Activated CD8-positive, alpha-beta memory T cell treated with anti-CD3 and anti-CD28 coated beads for 48 hours (primary cell): ENCODE data around the gene PAFAH1B2.
"Not testable (repeated sequence)": the region's sequence is repeated elsewhere in the genome, so short reads cannot be mapped to it uniquely, and the experiment has no call there.

Source experiments
- DNase-seq, 3 experiments: peaks; one replicate each; pipeline ENCODE4 v3.0.0-alpha.2; 2020; ENCODE audit warnings: low read depth in 2 of 3, low spot score in 2 of 3

Gene PAFAH1B2

DNA sequence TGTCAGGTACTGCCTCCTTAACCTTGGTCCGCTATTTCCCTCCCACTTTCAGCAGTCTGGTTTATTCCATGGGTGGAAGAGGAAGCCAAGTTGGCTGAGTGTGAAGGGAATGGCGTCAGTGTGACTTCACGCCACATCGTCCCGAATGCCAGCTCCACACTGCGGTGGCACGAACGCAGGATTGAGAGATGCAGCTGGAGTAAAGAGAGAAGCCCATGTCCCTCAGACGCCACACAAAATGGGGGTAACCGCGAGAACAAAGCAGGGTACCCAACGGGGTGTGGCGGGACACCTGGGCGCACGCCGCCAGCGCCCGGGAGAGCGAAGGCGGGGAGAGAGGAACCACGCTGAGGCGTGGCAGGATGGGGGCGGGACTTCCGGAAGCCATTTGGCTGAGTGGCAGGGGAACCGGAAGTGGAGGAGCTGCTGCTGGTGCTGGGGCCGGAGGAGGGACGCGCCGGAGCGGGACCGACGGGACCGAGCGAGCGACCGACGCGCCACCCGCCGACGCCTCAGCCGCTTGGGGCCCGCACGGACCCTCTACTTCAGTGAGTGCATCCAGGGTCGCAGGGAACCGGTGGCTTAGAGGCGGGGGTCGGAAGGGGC is at the start of gene PAFAH1B2:
TSS of gene PAFAH1B2 (plus strand) at position 417 of the 606 bp plus-strand sequence. CDS start 8,161 bp downstream, outside the sequence.
- peak; percentile 86 to 91 (median 87) for DNase-seq

DNA sequence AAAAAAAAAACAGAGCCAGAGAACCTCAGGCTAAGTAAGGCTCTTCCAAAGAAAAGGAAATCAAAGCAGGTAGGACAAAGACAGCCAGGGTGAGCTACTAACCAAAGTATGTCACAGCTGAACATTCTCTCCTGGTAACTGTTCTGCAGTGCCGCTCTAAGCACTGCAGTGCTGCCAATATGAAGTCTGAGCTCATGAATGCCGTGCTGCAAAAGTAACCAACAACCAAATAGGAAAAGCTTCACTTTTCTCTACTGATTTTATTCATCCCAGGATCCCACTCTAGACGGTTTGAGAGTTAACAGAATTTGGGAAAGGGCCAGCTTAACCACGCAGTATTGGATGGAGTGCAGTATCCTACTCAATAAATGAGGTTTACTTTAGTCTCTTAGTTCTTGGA is 49.3 kb upstream of the PAFAH1B2 start:
- no peak for DNase-seq

DNA sequence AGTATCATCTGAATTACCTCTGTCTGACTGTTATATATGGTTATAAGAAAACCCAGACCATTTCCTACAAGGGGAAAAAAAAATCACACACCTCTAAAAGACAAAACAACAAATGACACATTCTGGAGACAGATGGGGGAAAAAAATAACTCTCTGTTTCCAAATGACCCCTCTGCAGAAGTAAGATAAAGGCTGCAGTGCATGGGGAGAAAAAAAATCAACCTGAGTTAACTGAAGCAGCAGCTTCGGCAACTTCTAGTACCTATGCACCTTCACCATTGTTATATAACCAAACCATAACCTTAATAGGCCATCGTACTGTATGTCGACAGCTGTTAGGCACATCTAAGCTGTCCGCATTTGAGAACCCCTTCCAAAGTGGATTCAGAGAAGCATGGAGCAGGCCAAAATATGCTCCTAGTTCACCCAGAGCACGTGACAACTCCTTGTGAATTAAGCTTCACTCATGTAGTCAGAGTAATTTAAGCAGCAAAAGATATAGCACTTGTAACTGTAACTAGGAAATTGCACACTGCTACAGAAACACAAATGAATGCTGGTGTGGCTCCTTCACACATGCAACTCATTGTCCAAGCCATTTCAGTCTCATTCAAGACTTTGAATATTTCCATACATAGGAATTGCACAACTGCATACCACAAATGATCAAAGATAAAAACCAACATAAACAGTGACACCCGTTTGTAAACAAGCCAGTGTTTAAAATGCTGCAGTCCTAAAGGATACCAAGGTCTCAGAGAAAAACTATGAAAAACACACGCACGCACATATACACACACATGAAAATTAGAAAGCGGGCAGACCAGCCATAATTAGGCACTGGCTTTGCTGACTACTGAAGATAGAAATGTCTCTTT is 48.6 kb upstream of the PAFAH1B2 start:
- DNase-seq, result no peak

- no peak for DNase-seq
Measured at GRCh38 chr11:117096201-117096991, 47.7 kb upstream of the PAFAH1B2 start.

DNA sequence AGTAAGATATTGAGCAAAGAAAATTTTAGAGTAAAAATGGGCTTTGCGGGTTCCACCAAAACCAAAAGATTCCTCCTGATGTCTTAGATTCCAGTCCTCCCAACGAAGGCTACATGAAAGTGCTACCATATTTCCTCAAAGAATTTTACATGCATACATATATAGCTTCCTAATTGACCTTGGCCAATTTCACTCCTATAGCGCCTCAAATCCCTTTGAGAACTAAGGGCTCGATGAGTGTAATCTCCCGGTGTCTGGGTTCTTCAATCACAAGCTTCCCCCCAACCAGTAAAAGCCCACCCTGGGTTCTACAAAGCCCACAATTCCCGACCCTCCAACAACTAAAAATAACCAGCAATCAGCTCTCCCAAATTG is 47.1 kb upstream of the PAFAH1B2 start:
- no peak for DNase-seq

GRCh38 chr11:117097389-117098268 is 46.5 kb upstream of the PAFAH1B2 start:
- DNase-seq, result no peak

DNA sequence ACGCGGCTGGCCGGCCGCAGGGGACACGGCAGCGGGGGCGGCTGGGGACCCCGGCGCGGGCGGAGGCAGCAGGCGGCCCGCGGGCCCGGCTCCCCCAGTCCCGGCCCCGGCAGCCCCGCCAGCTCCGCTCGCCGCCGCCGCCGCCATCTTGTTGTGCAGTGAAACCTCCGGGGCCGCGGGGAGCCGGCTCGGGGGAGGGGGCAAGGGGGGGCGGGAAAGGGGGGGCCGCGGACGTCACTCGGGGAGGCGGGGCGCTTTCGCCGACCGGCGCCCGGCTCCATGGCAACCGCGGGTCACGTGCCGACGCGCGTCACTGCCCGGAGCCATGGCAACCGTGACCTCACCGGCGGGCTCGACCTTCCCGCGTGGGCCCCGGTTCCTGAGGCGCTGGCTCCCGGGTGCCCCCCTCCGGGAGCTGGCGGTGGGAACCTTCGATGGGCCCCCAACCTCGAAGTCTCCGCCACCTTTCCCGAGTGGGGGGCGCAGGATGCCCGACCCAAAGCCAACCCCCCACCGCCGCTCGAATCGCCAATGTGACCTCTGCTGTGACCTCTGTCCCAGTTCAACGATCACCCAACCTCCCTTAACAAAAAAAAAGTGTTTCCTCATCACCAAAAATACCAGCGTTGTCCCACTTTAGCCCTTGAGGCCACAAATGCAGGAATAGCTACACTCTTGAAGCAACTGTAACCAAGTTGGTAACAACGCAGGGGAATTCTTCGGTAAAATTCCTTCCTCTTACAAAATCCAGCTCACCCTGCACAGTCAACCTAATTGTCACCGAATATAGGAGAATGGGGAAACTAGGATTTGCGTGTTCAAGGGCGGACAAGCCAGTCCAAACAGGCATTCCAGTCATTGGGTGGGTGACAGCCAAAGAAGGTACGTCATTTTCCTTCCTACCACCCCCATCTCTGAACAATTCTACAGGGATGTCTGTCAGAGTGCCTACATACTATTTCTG is 45.5 kb upstream of the PAFAH1B2 start, which contains the start of gene SIK3:
TSS of gene SIK3 (minus strand) at position 160 of the 964 bp plus-strand sequence. CDS start at position 147, 13 bp downstream.
- peak; percentile 80 to 89 (median 85) for DNase-seq

DNA sequence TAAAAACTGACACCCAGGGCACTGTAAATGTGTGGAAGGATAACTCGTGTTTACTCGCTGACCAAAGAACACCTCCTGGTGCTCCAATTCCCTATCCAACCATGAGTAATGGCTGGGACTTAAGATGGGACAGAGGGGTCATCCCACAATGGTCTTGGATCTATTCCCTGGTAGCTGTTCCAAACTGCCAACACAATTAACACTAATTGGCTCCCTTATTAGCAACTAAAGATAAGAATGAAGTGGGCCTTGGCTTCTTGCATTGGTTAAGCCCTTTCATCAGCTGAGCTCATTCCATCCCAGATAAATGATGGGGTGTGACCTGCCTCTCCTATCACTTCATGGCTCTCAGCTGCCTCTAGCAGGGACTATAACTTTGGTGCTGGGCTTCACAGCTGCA is 44.4 kb upstream of the PAFAH1B2 start:
- DNase-seq, result no peak

DNA sequence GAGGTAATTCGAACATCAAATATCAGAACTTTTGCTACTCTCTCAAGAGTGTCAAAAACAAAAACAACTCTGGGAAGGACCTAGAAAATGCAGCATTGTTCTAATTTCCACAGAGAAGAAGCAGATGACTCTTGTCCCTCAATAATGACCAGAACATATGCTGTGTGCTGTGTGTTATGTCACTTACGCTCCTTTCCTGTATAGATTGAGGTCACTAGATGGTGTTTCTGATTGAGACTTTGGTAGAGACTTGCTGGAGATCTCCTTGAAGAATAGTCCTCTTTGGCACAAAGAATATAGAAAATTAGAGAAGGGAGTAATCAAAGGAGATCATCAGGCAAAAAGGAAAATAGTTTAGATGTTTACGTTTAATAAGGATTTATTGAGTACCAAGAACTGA is 43.5 kb upstream of the PAFAH1B2 start:
- DNase-seq, result no peak

DNA sequence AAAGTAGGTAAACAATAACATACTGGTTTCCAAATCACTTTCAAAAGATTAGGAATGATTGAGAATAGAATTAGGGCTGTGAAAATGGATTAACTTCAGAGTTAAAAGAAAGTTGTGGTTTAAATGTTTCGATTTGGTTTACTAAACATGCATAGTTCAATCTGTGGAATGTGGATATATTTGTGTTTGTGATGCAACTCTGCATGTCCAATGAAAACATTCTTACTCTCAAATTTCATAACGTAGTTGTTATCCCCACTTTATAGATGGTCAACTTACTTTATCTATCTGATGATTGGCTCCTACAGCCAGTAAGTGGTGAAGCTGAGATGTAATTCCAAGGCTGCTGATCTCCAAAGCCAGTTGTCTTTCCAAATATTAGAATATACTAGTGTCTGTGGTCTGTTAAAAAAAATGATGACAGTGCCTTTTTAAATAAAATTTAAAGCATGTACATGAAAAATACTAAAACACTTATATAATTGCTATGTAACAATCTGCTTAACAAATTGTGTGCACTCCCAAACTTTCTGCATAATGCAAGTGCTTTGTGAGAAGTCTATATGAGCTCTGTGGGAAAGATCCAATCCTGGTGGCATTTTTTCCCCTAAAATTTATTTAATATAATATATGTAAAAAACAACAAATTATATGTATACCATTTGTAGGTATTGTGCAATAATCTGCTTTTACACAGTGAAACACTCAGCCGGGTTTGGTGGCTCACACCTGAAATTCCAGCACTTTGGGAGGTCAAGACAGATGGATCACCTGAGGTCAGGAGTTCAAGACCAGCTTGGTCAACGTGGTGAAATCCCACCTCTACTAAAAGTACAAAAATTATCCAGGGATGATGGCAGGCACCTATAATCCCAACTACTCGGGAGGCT is 36.1 kb upstream of the PAFAH1B2 start:
- DNase-seq, result no peak

- DNase-seq, result no peak
Measured at GRCh38 chr11:117110294-117110950, 33.7 kb upstream of the PAFAH1B2 start.

- DNase-seq, result not testable (repeated sequence)
Measured at GRCh38 chr11:117112497-117112896, 31.6 kb upstream of the PAFAH1B2 start.

GRCh38 chr11:117112939-117113338 is 31.1 kb upstream of the PAFAH1B2 start:
- not testable (repeated sequence) for DNase-seq

DNA sequence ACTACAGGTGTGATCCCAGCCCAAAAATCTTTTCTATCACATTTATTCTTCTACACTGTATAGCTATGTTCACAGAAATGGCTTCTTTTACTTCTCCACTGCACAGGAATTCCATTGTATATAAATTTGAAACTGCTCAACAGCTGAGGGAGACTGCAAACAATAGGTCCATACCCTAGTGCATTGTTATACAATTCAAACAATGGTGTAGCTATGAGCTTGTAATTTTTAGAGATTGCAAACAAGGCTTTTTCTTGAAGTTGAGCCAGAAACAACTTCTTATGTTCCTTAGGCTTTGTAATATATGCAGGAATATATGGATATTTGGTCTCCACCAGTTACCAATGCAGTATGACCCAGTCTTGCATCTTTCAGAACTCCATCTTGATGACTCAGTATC is 26.4 kb upstream of the PAFAH1B2 start:
- no peak for DNase-seq

GRCh38 chr11:117121176-117121575 is 22.9 kb upstream of the PAFAH1B2 start:
- DNase-seq, result no peak

- DNase-seq, result no peak
Measured at GRCh38 chr11:117122556-117122955, 21.5 kb upstream of the PAFAH1B2 start.

DNA sequence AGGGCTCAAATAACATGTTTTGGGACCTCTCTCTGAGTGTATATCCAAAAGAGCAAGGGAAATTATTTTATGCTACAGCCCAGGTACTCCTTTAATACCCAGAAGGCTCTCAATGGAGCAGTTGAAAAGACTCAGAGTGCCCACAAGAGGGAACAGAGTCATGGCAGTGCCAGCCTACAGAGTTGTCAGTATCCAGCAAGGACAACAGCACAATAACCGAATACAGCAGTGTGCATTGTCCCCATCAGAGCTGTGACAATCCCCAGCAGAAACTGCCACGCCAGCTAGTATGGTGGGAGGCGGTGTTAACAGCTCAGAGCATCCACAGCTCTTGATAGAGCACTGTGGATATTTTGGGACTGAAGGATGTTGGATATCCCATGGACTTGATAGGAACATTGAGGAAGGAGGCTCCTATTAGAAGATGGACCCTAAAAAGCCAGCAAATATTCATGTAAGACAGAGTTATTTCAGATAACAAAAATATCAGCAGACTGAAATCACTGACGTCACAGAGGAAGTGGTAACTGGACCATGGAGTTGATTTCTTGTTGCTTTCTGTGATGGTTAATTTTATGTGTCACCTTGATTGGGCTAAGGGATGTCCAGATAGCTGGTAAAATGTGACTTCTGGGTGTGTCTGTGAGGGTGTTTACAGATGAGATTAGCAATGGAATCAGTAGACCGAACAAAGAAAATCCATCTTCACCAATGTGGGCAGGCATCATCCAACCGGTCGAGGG is 17.7 kb upstream of the PAFAH1B2 start:
- no peak for DNase-seq
